Prostate gland (tissue), 2 donors: ENCODE results near the gene DNAH14.
A peak's percentile ranks its signal among the peaks of the same experiment; 100 is the strongest.

ENCODE experiments used
- POLR2AphosphoS5 ChIP-seq: sonication (generic); formaldehyde crosslinking; IDR thresholded peaks from one replicate; pipeline ENCODE4 v1.6.1; 2017; ENCODE audit warnings: antibody characterized with exemption
- TF ChIP-seq, protein P1 (sequence below), 4 experiments: fragments of 200-600 bp in 2 of 4; fragments of 450-650 bp in 2 of 4; sonication (generic) in 2 of 4; IDR thresholded peaks; 1 replicate in 3 of 4; 2 replicates in 1 of 4; pipeline ENCODE4 v1.5.1; 2016 to 2019; ENCODE audit warnings: antibody characterized with exemption in 4 of 4, mild to moderate bottlenecking in 2 of 4, moderate library complexity in 2 of 4

DNA sequence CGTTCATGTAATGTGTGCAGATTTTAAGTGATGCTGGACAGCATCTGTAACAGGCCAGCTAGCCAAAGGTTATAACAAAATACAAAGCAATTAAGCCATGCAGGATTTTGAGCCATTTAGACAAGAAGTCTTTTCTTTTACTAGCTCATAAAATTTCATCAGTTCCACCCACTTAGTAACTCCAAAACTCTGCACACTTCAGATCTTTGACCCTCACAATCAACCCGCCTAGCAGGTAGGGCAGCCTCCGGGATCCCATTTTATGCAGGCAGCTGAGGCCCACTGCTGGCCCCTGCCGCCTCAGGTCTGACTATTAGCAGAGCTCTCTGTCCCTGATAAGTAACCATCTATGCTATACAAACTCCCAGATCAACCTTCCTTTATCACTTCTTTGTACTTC is 489.1 kb downstream of the DNAH14 start:
- TF ChIP-seq, protein P1, sequence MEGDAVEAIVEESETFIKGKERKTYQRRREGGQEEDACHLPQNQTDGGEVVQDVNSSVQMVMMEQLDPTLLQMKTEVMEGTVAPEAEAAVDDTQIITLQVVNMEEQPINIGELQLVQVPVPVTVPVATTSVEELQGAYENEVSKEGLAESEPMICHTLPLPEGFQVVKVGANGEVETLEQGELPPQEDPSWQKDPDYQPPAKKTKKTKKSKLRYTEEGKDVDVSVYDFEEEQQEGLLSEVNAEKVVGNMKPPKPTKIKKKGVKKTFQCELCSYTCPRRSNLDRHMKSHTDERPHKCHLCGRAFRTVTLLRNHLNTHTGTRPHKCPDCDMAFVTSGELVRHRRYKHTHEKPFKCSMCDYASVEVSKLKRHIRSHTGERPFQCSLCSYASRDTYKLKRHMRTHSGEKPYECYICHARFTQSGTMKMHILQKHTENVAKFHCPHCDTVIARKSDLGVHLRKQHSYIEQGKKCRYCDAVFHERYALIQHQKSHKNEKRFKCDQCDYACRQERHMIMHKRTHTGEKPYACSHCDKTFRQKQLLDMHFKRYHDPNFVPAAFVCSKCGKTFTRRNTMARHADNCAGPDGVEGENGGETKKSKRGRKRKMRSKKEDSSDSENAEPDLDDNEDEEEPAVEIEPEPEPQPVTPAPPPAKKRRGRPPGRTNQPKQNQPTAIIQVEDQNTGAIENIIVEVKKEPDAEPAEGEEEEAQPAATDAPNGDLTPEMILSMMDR (IDR thresholded peaks at IDR 0.05) = no peak
- peak; percentile 20 for TF ChIP-seq POLR2AphosphoS5
